ENCODE results near the gene AMPD3.

DNA sequence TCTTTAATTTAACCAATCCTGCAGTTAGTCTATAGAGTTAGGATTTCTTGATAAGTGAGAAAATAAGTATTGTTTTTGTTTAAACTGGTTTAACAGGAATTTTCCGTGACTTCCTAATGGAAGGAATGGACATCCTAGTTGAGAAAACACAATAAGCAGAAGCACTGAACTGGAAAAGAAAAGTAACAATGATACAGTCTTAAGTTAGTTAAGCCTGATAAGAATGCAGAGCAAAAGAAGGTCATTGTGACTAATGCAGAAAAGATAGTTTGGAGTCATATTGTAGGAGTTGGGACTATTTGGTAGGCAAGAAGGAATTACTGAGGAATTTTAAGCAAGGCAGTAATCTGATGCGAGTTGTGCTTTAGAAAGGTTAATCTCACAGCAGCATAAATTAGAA lies 74.2 kb downstream of the AMPD3 start:
- TF ChIP-seq SIN3A (IDR thresholded peaks at IDR 0.05; ENCODE audit: borderline replicate concordance, insufficient read depth, low read depth, low read length) (no peak), TCF7L2 (IDR thresholded peaks at IDR 0.05; ENCODE audit: low read depth, low read length) (no peak)
- TF ChIP-seq, protein P1, sequence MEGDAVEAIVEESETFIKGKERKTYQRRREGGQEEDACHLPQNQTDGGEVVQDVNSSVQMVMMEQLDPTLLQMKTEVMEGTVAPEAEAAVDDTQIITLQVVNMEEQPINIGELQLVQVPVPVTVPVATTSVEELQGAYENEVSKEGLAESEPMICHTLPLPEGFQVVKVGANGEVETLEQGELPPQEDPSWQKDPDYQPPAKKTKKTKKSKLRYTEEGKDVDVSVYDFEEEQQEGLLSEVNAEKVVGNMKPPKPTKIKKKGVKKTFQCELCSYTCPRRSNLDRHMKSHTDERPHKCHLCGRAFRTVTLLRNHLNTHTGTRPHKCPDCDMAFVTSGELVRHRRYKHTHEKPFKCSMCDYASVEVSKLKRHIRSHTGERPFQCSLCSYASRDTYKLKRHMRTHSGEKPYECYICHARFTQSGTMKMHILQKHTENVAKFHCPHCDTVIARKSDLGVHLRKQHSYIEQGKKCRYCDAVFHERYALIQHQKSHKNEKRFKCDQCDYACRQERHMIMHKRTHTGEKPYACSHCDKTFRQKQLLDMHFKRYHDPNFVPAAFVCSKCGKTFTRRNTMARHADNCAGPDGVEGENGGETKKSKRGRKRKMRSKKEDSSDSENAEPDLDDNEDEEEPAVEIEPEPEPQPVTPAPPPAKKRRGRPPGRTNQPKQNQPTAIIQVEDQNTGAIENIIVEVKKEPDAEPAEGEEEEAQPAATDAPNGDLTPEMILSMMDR (IDR thresholded peaks at IDR 0.05) = no peak
- TF ChIP-seq, protein P2, sequence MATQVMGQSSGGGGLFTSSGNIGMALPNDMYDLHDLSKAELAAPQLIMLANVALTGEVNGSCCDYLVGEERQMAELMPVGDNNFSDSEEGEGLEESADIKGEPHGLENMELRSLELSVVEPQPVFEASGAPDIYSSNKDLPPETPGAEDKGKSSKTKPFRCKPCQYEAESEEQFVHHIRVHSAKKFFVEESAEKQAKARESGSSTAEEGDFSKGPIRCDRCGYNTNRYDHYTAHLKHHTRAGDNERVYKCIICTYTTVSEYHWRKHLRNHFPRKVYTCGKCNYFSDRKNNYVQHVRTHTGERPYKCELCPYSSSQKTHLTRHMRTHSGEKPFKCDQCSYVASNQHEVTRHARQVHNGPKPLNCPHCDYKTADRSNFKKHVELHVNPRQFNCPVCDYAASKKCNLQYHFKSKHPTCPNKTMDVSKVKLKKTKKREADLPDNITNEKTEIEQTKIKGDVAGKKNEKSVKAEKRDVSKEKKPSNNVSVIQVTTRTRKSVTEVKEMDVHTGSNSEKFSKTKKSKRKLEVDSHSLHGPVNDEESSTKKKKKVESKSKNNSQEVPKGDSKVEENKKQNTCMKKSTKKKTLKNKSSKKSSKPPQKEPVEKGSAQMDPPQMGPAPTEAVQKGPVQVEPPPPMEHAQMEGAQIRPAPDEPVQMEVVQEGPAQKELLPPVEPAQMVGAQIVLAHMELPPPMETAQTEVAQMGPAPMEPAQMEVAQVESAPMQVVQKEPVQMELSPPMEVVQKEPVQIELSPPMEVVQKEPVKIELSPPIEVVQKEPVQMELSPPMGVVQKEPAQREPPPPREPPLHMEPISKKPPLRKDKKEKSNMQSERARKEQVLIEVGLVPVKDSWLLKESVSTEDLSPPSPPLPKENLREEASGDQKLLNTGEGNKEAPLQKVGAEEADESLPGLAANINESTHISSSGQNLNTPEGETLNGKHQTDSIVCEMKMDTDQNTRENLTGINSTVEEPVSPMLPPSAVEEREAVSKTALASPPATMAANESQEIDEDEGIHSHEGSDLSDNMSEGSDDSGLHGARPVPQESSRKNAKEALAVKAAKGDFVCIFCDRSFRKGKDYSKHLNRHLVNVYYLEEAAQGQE (IDR thresholded peaks at IDR 0.05; ENCODE audit: insufficient read depth in 1 of 2, low read depth in 2 of 2, low read length in 1 of 2) = no peak

Data from Panc1 (cell line).